Astrocyte (in vitro differentiated cells and primary cell): ENCODE data around the gene RBM38.

Experiments
- EZH2 ChIP-seq: IDR thresholded peaks from 2 replicates; pipeline ENCODE4 v1.6.1; 2012; ENCODE audit warnings: mild to moderate bottlenecking, low read length, inconsistent platforms; ENCODE audit not compliant: insufficient read depth
- TF ChIP-seq, protein P1 (sequence below): IDR thresholded peaks from 2 replicates; pipeline ENCODE4 v1.5.1; 2011; ENCODE audit warnings: low read depth, mild to moderate bottlenecking, inconsistent platforms, low read length, moderate library complexity; ENCODE audit not compliant: insufficient read depth

DNA sequence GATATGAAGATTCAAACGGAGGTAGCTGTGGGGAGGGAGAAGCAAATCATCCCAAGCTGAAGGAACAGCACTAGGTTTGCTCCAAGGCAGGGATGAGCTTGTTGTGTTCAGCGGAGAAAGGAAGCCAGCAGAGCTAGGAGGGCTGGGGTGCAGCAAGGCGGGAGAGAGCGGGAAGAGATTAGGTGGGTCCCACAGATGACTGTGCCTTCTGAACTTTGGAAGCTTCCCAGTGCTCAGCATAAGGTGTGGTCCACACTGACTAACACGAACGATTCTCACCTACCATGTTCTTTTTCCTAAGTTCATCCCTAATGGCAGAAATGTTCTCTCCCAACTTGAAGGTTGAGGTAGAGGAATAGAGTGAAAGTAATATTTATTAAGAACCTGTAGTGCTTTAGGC lies 38.9 kb upstream of the RBM38 start:
- TF ChIP-seq, protein P1, sequence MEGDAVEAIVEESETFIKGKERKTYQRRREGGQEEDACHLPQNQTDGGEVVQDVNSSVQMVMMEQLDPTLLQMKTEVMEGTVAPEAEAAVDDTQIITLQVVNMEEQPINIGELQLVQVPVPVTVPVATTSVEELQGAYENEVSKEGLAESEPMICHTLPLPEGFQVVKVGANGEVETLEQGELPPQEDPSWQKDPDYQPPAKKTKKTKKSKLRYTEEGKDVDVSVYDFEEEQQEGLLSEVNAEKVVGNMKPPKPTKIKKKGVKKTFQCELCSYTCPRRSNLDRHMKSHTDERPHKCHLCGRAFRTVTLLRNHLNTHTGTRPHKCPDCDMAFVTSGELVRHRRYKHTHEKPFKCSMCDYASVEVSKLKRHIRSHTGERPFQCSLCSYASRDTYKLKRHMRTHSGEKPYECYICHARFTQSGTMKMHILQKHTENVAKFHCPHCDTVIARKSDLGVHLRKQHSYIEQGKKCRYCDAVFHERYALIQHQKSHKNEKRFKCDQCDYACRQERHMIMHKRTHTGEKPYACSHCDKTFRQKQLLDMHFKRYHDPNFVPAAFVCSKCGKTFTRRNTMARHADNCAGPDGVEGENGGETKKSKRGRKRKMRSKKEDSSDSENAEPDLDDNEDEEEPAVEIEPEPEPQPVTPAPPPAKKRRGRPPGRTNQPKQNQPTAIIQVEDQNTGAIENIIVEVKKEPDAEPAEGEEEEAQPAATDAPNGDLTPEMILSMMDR = no peak
- TF ChIP-seq EZH2 = no peak
